Activated T-helper 1 cell treated with Interleukin-2 at 50 U/mL for 16 hours (primary cell): ENCODE results near the gene WDR17.

Experiments used
- DNase-seq: peaks from one replicate; pipeline ENCODE4 v3.0.0-alpha.2; 2020; ENCODE audit warnings: low read depth

Gene WDR17

GRCh38 chr4:176099314-176099713 is 33.7 kb downstream of the WDR17 start:
- DNase-seq: no peak

- no peak for DNase-seq
Measured at GRCh38 chr4:176102414-176103063, 36.9 kb downstream of the WDR17 start.

DNA sequence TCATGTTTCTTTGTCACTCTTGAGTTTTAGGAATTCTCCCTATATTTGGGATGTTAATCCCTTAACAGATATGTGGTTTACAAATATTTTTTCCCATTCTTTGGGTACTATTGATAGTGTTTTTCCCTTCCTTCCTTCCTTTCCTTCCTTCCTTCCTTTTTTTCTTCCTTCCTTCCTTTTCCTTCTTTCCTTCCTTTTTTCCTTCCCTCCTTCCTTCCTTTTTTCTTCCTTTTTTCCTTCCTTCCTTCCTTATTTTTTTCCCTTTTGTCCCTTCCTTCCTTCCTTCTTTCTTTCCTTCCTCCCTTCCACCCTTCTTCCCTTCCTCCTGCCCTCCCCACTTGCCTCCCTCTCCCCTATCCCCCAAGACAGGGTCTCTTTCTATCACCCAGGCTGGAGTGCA is 42.1 kb downstream of the WDR17 start:
- no peak for DNase-seq

DNA sequence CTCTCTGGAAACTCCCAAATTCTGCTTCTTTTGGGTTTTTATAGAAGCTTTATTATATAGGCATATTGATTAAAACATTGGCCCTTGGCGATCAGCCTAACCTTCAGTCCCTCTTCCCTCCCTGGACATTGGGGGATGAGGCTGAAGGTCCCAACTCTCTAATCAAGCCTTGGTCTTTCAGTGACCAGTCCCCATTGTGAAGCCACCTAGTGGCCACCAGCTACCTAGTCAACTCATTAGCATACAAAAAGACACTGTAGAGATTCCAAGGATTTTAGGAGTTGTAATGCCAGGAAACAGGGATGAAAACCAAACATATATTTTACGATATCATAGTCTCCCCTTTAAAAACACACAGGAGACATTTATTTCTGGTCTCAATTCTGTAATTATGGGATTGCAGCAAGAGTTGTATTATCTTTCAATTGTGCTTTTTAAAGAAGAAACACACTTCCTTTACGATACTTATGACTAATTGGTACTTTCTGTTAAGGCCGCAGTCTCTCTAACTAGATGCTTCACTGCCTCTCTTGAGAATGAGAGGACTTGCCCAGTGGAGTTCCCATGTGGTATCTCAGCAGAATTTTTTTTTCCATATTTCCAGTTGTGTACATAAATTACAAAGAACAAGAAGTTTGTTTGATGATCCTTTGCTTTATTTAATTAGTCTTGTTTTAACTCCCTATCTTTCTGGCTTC is 58.2 kb downstream of the WDR17 start:
- DNase-seq: no peak

- DNase-seq: no peak
Measured at GRCh38 chr4:176125063-176125462, 59.4 kb downstream of the WDR17 start.

GRCh38 chr4:176134670-176135069 is 69.0 kb downstream of the WDR17 start:
- no peak for DNase-seq

DNA sequence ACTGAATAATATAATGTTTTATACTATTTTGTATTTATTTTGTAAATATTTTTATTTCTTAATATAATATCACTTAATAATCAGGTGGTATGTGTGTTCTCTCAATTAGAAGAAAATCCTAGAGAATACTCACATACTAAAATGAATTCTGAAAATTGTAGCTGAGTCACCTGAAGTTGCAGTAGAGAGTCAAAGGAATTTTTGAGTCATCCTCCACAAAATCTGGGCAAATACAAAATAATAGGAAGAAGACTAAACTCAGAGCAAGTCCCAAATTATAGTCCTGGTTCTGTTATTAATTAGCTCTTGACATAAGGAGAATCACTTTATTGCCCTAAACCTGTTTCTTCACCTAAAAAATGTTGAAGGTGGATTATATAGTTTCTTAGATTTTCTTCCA is 72.0 kb downstream of the WDR17 start:
- no peak for DNase-seq

- no peak for DNase-seq
Measured at GRCh38 chr4:176139518-176139917, 73.9 kb downstream of the WDR17 start.

DNA sequence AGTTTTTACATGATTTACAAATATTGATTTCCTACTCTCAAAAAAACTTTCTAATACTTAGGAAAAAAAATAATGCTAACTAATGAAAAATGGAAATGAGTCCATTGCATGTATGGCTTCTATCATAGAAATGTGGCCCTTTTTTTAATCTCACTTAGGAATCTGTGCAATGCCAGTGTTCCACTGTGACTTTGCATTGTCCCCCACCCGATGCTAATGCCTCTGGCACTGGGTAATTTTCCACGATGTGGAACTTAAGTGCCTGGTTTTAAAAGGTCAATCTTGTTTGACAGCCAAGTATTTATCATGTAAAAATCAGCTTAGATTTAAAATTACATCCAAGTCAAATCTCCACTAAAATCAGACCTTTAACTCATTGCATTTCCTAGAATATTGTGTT is 76.6 kb downstream of the WDR17 start:
- no peak for DNase-seq

GRCh38 chr4:176149680-176150355 is 84.2 kb downstream of the WDR17 start:
- DNase-seq: no peak

DNA sequence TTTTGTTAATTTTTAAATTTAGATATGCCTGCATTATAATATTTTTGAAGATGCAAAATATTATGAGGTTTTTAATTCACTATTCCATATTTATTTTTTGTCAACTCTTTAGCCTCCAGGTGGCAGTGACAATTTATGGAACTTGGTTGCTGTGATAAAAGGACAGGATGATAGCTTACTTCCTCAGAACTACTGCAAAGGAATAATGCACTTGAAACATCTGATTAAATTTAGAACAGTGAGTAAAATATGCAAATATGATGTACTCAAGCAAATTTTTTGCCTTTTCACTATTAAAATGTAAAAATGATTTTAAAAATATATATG is 84.7 kb downstream of the WDR17 start:
- DNase-seq: no peak

- DNase-seq: no peak
Measured at GRCh38 chr4:176150704-176151103, 85.1 kb downstream of the WDR17 start.

DNA sequence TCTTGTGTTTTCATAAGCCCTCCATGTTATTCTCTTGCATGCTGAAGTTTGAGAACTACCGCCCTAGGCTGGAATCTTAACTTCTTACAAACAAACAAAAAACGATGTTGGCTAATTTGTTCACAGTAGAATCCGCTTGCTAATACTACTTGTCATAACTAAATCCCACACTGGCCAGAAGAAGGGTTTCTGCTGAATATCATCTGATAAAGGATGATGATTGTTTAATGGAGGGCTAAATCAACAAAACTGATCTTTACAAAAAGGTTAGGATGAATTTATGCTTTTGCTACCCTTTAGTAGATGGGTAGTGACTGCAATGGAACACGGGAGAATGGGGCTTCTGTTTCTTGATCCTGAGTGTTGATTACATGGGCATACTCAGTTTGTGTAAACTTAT is 87.5 kb downstream of the WDR17 start:
- DNase-seq: no peak

- no peak for DNase-seq
Measured at GRCh38 chr4:176156656-176157055, 91.0 kb downstream of the WDR17 start.

- DNase-seq: no peak
Measured at GRCh38 chr4:176163041-176163440, 97.4 kb downstream of the WDR17 start.

GRCh38 chr4:176185051-176185450 is 119.4 kb downstream of the WDR17 start:
- DNase-seq: no peak

- no peak for DNase-seq
Measured at GRCh38 chr4:176186067-176186466, 120.4 kb downstream of the WDR17 start.

DNA sequence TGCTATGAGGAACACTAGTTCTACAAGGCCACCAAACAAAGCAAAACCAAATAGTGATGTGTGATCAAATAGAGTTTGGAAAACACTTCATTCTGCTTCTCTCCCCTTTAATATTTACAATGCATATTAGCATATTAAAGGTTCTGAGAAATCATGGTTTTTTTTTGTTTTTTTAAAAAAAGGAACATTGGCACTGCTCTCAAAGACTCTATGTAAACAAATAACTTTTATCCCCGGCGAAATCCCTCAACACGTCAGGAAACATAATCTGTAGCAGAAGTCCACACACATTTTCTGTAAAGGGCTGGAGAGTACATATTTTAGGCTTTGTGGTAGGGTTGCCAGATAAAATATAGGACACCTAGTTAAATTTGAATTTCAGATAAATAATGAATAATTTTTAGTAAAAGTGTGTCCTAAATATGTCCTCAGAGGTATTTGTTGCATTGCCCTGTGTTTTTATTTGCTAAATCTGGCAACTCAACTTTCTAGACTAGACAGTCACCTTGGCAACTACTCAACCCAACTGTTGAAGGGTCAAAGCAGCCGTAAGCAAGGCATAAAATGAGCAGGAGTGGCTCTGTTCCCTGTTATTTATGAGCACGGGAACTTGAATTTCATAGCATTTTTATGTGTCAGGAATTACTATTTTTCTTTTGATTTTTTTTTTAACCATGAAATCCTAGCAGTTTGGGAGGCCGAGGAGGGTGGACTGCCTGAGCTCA is 121.2 kb downstream of the WDR17 start:
- no peak for DNase-seq

DNA sequence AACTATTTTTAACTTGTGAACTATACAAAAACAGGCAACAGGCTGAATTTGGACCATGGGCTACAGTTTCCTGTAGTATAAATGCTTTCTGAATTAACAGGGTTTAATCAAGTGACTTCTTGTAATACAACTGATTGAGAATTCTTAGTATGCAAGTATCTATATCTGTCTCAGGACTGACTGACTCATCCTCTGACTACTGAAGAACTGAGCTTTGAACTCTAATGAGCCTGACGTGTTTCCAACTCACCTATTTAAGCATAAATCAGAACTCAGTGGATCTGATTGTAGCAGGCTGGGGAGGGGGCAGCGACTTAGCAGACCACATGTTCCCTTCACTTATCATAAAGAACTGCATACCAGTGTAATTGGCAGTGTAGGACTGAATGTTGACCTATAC is 122.0 kb downstream of the WDR17 start:
- DNase-seq: no peak

- no peak for DNase-seq
Measured at GRCh38 chr4:176188654-176189053, 123.0 kb downstream of the WDR17 start.

GRCh38 chr4:176189891-176190795 is 124.5 kb downstream of the WDR17 start:
- no peak for DNase-seq

GRCh38 chr4:176191974-176192373 is 126.3 kb downstream of the WDR17 start:
- DNase-seq: no peak
